SK-N-SH (cell line): Measurements from ENCODE around the gene SMG7. TPM values are rescaled to one million over a fixed set of nuclear protein-coding genes. Genes with fewer than 3 reads are reported as not detected.

Experiments used
- CTCF ChIA-PET: fragments of 300-600, 350-600 bp; formaldehyde crosslinking; extraction: SDS; loops from one replicate; lab custom pipeline; 2021; lab: Yijun Ruan, JAX
- POLR2A ChIA-PET: fragments of 350-600 bp; sonication (Branson Sonifier 250); formaldehyde crosslinking; extraction: SDS; loops from one replicate; lab custom pipeline; 2020; ENCODE audit warnings: antibody characterized with exemption, inconsistent platforms; lab: Yijun Ruan, JAX
- DNase-seq: peaks from one replicate; pipeline ENCODE4 v3.0.0; 2012
- H2AFZ ChIP-seq: fragments of 200-600 bp; sonication (generic); 2 replicates; pipeline ENCODE4 v1.8.1; 2016; ENCODE audit warnings: antibody characterized with exemption, mild to moderate bottlenecking, low read depth
- H3F3A ChIP-seq: fragments of 200-600 bp; sonication (generic); replicated peaks from 2 replicates; pipeline ENCODE3; 2016; ENCODE audit warnings: antibody characterized with exemption, mild to moderate bottlenecking; ENCODE audit not compliant: insufficient read depth
- H3K27ac ChIP-seq, 2 experiments: fragments of 200-500 bp in 1 of 2; fragments of 200-600 bp in 1 of 2; sonication (Bioruptor generic) in 1 of 2; sonication (generic), shearing (Covaris generic) in 1 of 2; 2 replicates each; pipeline versions ENCODE4 v1.5.1 to v1.6.1; 2014 to 2016; ENCODE audit warnings: low read depth in 2 of 2, inconsistent platforms in 1 of 2, low read length in 1 of 2, mild to moderate bottlenecking in 1 of 2, mixed read lengths in 1 of 2
- H3K27me3 ChIP-seq: fragments of 200-600 bp; sonication (generic), shearing (Covaris generic); 2 replicates; pipeline ENCODE4 v1.6.1; 2016; ENCODE audit warnings: mixed run types; ENCODE audit not compliant: insufficient read depth
- H3K36me3 ChIP-seq, 2 experiments: fragments of 200-500 bp in 1 of 2; fragments of 200-600 bp in 1 of 2; sonication (Bioruptor generic) in 1 of 2; sonication (generic) in 1 of 2; replicated peaks in 1 of 2; 2 replicates each; pipeline versions ENCODE3 to v1.5.1; 2014 to 2016; ENCODE audit warnings: low read length in 1 of 2, mild to moderate bottlenecking in 1 of 2; ENCODE audit not compliant: insufficient read depth in 2 of 2, control insufficient read depth in 1 of 2
- H3K4me1 ChIP-seq, 2 experiments: fragments of 200-500 bp in 1 of 2; fragments of 200-600 bp in 1 of 2; sonication (Bioruptor generic) in 1 of 2; sonication (generic), shearing (Covaris generic) in 1 of 2; 2 replicates each; pipeline versions ENCODE4 v1.5.1 to v1.6.1; 2014 to 2016; ENCODE audit warnings: low read depth in 1 of 2, low read length in 1 of 2, mixed run types in 1 of 2; ENCODE audit not compliant: insufficient read depth in 2 of 2, control insufficient read depth in 1 of 2
- H3K4me2 ChIP-seq: fragments of 200-600 bp; sonication (generic), shearing (Covaris generic); 2 replicates; pipeline ENCODE4 v1.6.1; 2017; ENCODE audit warnings: mixed run types
- H3K4me3 ChIP-seq, 2 experiments: fragments of 200-500 bp in 1 of 2; fragments of 200-600 bp in 1 of 2; sonication (Bioruptor generic) in 1 of 2; sonication (generic), shearing (Covaris generic) in 1 of 2; 2 replicates each; pipeline versions ENCODE4 v1.5.1 to v1.8.1; 2014 to 2016; ENCODE audit warnings: low read depth in 2 of 2, inconsistent platforms in 1 of 2, low read length in 1 of 2, mild to moderate bottlenecking in 1 of 2, mixed read lengths in 1 of 2, moderate library complexity in 1 of 2
- H3K79me2 ChIP-seq: fragments of 200-600 bp; sonication (generic); 2 replicates; pipeline ENCODE4 v1.8.1; 2017; ENCODE audit warnings: mild to moderate bottlenecking; ENCODE audit not compliant: insufficient read depth
- H3K9ac ChIP-seq: fragments of 200-600 bp; sonication (generic); 2 replicates; pipeline ENCODE4 v1.6.1; 2017; ENCODE audit warnings: mixed run types
- H3K9me2 ChIP-seq: fragments of 200-600 bp; sonication (generic); 2 replicates; pipeline ENCODE4 v1.6.1; 2017; ENCODE audit warnings: mixed run types
- H3K9me3 ChIP-seq: fragments of 200-600 bp; sonication (generic); 2 replicates; pipeline ENCODE4 v1.6.1; 2017; ENCODE audit warnings: mixed run types, mild to moderate bottlenecking, moderate library complexity
- H4K20me1 ChIP-seq: fragments of 200-600 bp; sonication (generic); 2 replicates; pipeline ENCODE4 v1.6.1; 2017; ENCODE audit warnings: mild to moderate bottlenecking, mixed run types; ENCODE audit not compliant: insufficient read depth
- CTCF ChIP-seq: fragments of 200-600 bp; sonication (generic); IDR thresholded peaks from 2 replicates; pipeline ENCODE4 v1.6.1; 2017; ENCODE audit warnings: antibody characterized with exemption, mild to moderate bottlenecking, moderate library complexity
- ELF1 ChIP-seq: IDR thresholded peaks from 2 replicates; pipeline ENCODE4 v1.4.0; 2012
- FOSL2 ChIP-seq: IDR thresholded peaks from 2 replicates; pipeline ENCODE4 v1.4.0; 2012; ENCODE audit warnings: low read depth, mild to moderate bottlenecking, moderate library complexity, borderline replicate concordance
- GATA2 ChIP-seq: sonication (generic); formaldehyde crosslinking; IDR thresholded peaks from 2 replicates; pipeline ENCODE4 v1.5.0; 2020; ENCODE audit warnings: mild to moderate bottlenecking, missing genetic modification reagents
- JUND ChIP-seq: IDR thresholded peaks from 2 replicates; pipeline ENCODE4 v1.4.0; 2012
- MEF2A ChIP-seq: IDR thresholded peaks from 2 replicates; pipeline ENCODE4 v1.4.0; 2012; ENCODE audit warnings: low read depth, borderline replicate concordance
- NRF1 ChIP-seq: IDR thresholded peaks from 2 replicates; pipeline ENCODE4 v1.6.1; 2012; ENCODE audit warnings: low read depth, mild to moderate bottlenecking, low read length
- PBX3 ChIP-seq: IDR thresholded peaks from 2 replicates; pipeline ENCODE4; 2012
- POLR2AphosphoS5 ChIP-seq: IDR thresholded peaks from 2 replicates; pipeline ENCODE4 v1.6.1; 2012; ENCODE audit warnings: low read depth, low read length
- RCOR1 ChIP-seq: fragments of 150-350 bp; IDR thresholded peaks from 2 replicates; pipeline ENCODE4 v1.6.1; 2017; ENCODE audit warnings: antibody characterized with exemption, low read length
- REST ChIP-seq: IDR thresholded peaks from 2 replicates; pipeline ENCODE4 v1.6.1; 2012; ENCODE audit warnings: mild to moderate bottlenecking, low read depth, low read length, moderate library complexity
- RFX5 ChIP-seq: IDR thresholded peaks from 2 replicates; pipeline ENCODE4 v1.6.1; 2012; ENCODE audit warnings: mild to moderate bottlenecking, improper control_type of control experiment, low read length
- RXRA ChIP-seq: IDR thresholded peaks from 2 replicates; pipeline ENCODE4 v1.4.0; 2012; ENCODE audit warnings: low read depth, mild to moderate bottlenecking, borderline replicate concordance
- SIN3A ChIP-seq: IDR thresholded peaks from 2 replicates; pipeline ENCODE4 v1.6.1; 2012; ENCODE audit warnings: low read depth, mild to moderate bottlenecking, low read length, moderate library complexity, borderline replicate concordance
- SMC3 ChIP-seq: IDR thresholded peaks from 2 replicates; pipeline ENCODE4 v1.6.1; 2012; ENCODE audit warnings: low read depth, low read length, improper control_type of control experiment
- TAF1 ChIP-seq: IDR thresholded peaks from 2 replicates; pipeline ENCODE4 v1.6.1; 2012; ENCODE audit warnings: low read depth, mild to moderate bottlenecking, low read length, moderate library complexity, borderline replicate concordance
- TCF12 ChIP-seq: IDR thresholded peaks from 2 replicates; pipeline ENCODE4 v1.4.0; 2012
- TEAD4 ChIP-seq: IDR thresholded peaks from 2 replicates; pipeline ENCODE4 v1.4.0; 2012; ENCODE audit warnings: mild to moderate bottlenecking, borderline replicate concordance; ENCODE audit not compliant: insufficient read depth
- WGBS: methylation state at CpG from one replicate; pipeline ENCODE4 v1.1.6; 2017; ENCODE audit warnings: low lambda C conversion rate; 5-methylcytosine and 5-hydroxymethylcytosine counted together
- polyA plus RNA-seq, 3 experiments: library from polyadenylated mRNA; depleted of rRNA; stranded (reverse); fragments of >200 nt; gene quantifications; 2 replicates each; pipeline ENCODE4 v1.2.3, GENCODE V29; 2012

SMG7 gene
- polyA plus RNA-seq, 1 of the 3 experiments (the other 2 are of a cell fraction), result 19.8 TPM

- DNase-seq, result no peak
- Histone ChIP-seq H3K36me3 (peaks cover 57 to 79% of the 10 kb centered on the region in 2 experiments), H3K9ac (no peak overlapping the region), H2AFZ (no peak overlapping the region), H4K20me1 (no peaks in the 10 kb centered on the region), H3K9me2 (no peaks in the 10 kb centered on the region), H3K4me3 (no peak overlapping the region), H3K27me3 (no peaks in the 10 kb centered on the region), H3K4me1 (no peaks in the 10 kb centered on the region), H3K9me3 (no peaks in the 10 kb centered on the region), H3K79me2 (no peaks in the 10 kb centered on the region), H3K4me2 (no peak overlapping the region), H3F3A (peaks cover 7% of the 10 kb centered on the region), H3K27ac (no peak overlapping the region)
- POLR2A ChIA-PET, result no interaction called here
- WGBS, result 92% methylated on average over 6 of the region's 7 CpGs
- TF ChIP-seq GATA2 (CRISPR knock-in tag) (no peak), RCOR1 (no peak), JUND (no peak), ELF1 (no peak), POLR2AphosphoS5 (no peak), RFX5 (no peak), NRF1 (no peak), TAF1 (no peak), RXRA (no peak), MEF2A (no peak), SIN3A (no peak)
- CTCF ChIA-PET, result no interaction called here
These were observed 80.1 kb downstream of the SMG7 start for GRCh38 chr1:183552441-183552840.

GRCh38 chr1:183552891-183553290 lies 80.6 kb downstream of the SMG7 start:
- Histone ChIP-seq H3K9ac (no peak overlapping the region), H3K79me2 (no peaks in the 10 kb centered on the region), H3K9me2 (no peaks in the 10 kb centered on the region), H2AFZ (no peak overlapping the region), H4K20me1 (no peaks in the 10 kb centered on the region), H3K27me3 (no peaks in the 10 kb centered on the region), H3K4me1 (no peaks in the 10 kb centered on the region), H3F3A (peaks cover 7% of the 10 kb centered on the region), H3K4me2 (no peak overlapping the region), H3K27ac (no peak overlapping the region), H3K9me3 (no peaks in the 10 kb centered on the region), H3K36me3 (peaks cover 58 to 74% of the 10 kb centered on the region in 2 experiments), H3K4me3 (no peak overlapping the region)
- CTCF ChIA-PET, result interaction anchor here (1.8 kb wide), 1 partner anchor 8 kb away, joined by 7 read pairs; no protein-coding TSS in a partner anchor
- TF ChIP-seq FOSL2, result no peak
- TF ChIP-seq CTCF, result no peak
- no peak for TF ChIP-seq REST
- TF ChIP-seq PBX3, result no peak
- TF ChIP-seq SMC3, result no peak
- no peak for TF ChIP-seq GATA2 (CRISPR knock-in tag)
- no peak for TF ChIP-seq RXRA
- no peak for TF ChIP-seq JUND
- TF ChIP-seq POLR2AphosphoS5, result no peak
- no peak for TF ChIP-seq TEAD4
- TF ChIP-seq TCF12, result no peak
- TF ChIP-seq SIN3A, result no peak
- WGBS, result 97% methylated on average over 6 of the region's 6 CpGs
- POLR2A ChIA-PET, result no interaction called here
- DNase-seq, result no peak
